H1 (cell line): ENCODE measurements around the gene CIITA. TPM values are rescaled to one million over a fixed set of nuclear protein-coding genes. Genes with fewer than 3 reads are reported as not detected.

Experiments
- CTCF ChIA-PET: fragments of 300-600 bp; sonication (Branson Sonifier 250); formaldehyde crosslinking; loops from one replicate; lab custom pipeline; 2021; ENCODE audit not compliant: partially characterized antibody; lab: Charles Lee
- POLR2A ChIA-PET: fragments of 300-600 bp; sonication (Branson Sonifier 250); formaldehyde crosslinking; loops from one replicate; lab custom pipeline; 2021; ENCODE audit warnings: inconsistent platforms; ENCODE audit not compliant: partially characterized antibody; lab: Charles Lee
- DNase-seq, 2 experiments: peaks; one replicate each; pipeline versions ENCODE4 v3.0.0 to v3.0.0-alpha.2; 2010 to 2022; ENCODE audit warnings: low spot score in 2 of 2, low read depth in 1 of 2, mixed read lengths in 1 of 2
- FAIRE-seq: peaks from 2 replicates; lab custom pipeline; 2011; peaks lifted over from hg19 to GRCh38; lab: Jason Lieb, UNC
- H2AFZ ChIP-seq: 2 replicates; pipeline ENCODE4 v1.8.1; 2012; ENCODE audit warnings: low read length, inconsistent platforms
- H2AK5ac ChIP-seq: 2 replicates; pipeline ENCODE4 v1.6.1; 2013; ENCODE audit warnings: low read depth, low read length
- H2BK120ac ChIP-seq: replicated peaks from 2 replicates; pipeline ENCODE3; 2013; ENCODE audit warnings: low read depth, low read length, inconsistent platforms
- H2BK12ac ChIP-seq: 2 replicates; pipeline ENCODE4 v1.6.1; 2013; ENCODE audit warnings: low read depth, low read length
- H2BK15ac ChIP-seq: 2 replicates; pipeline ENCODE4 v1.6.1; 2013; ENCODE audit warnings: low read length
- H2BK20ac ChIP-seq: 2 replicates; pipeline ENCODE4 v1.6.1; 2013; ENCODE audit warnings: low read length
- H2BK5ac ChIP-seq: 2 replicates; pipeline ENCODE4 v1.6.1; 2013; ENCODE audit warnings: low read depth, low read length
- H3K14ac ChIP-seq: 2 replicates; pipeline ENCODE4 v1.6.1; 2013; ENCODE audit warnings: inconsistent platforms; ENCODE audit not compliant: insufficient read length
- H3K18ac ChIP-seq: 2 replicates; pipeline ENCODE4 v1.6.1; 2013; ENCODE audit warnings: low read length; ENCODE audit errors: extremely low read depth
- H3K23ac ChIP-seq: 2 replicates; pipeline ENCODE4 v1.6.1; 2013; ENCODE audit warnings: inconsistent platforms; ENCODE audit not compliant: insufficient read length
- H3K23me2 ChIP-seq: 2 replicates; pipeline ENCODE4 v1.6.1; 2013; ENCODE audit warnings: low read depth, low read length
- H3K27ac ChIP-seq: 2 replicates; pipeline ENCODE4 v1.6.1; 2011; ENCODE audit warnings: low read depth, low read length, inconsistent platforms
- H3K27me3 ChIP-seq, 4 experiments: replicated peaks in 1 of 4; 1 replicate in 1 of 4; 2 replicates in 3 of 4; pipeline versions ENCODE4 v1.6.1 to v1.8.1; 2011 to 2013; ENCODE audit warnings: low read length in 3 of 4, mild to moderate bottlenecking in 3 of 4, inconsistent platforms in 2 of 4, mixed read lengths in 2 of 4, moderate library complexity in 1 of 4; ENCODE audit not compliant: control insufficient read depth in 3 of 4, insufficient read depth in 3 of 4; ENCODE audit errors: extremely low read depth in 1 of 4
- H3K36me3 ChIP-seq, 4 experiments: 2 replicates each; pipeline versions ENCODE4 v1.6.1 to v1.8.1; 2011 to 2013; ENCODE audit warnings: mild to moderate bottlenecking in 4 of 4, low read length in 3 of 4, moderate library complexity in 2 of 4, control low read depth in 1 of 4, inconsistent platforms in 1 of 4; ENCODE audit not compliant: insufficient read depth in 4 of 4, control insufficient read depth in 2 of 4
- H3K4ac ChIP-seq: replicated peaks from 2 replicates; pipeline ENCODE3; 2013; ENCODE audit warnings: low read length, low read depth, mixed read lengths, inconsistent platforms; ENCODE audit not compliant: insufficient read length
- H3K4me1 ChIP-seq, 4 experiments: replicated peaks in 1 of 4; 1 replicate in 1 of 4; 2 replicates in 3 of 4; pipeline versions ENCODE4 v1.6.1 to v1.8.1; 2011 to 2013; ENCODE audit warnings: low read length in 3 of 4, inconsistent platforms in 2 of 4, mixed read lengths in 1 of 4; ENCODE audit not compliant: insufficient read depth in 4 of 4, control insufficient read depth in 3 of 4
- H3K4me2 ChIP-seq, 2 experiments: 2 replicates each; pipeline versions ENCODE4 v1.6.1 to v1.8.1; 2011 to 2013; ENCODE audit warnings: low read depth in 2 of 2, low read length in 2 of 2, control low read depth in 1 of 2, inconsistent platforms in 1 of 2, mild to moderate bottlenecking in 1 of 2; ENCODE audit not compliant: insufficient read depth in 1 of 2
- H3K4me3 ChIP-seq, 4 experiments: fragments of 200-600, 300-600 bp in 1 of 4; sonication (generic), shearing (Covaris generic), sonication (Bioruptor Twin) in 1 of 4; 2 replicates each; pipeline versions ENCODE4 v1.5.1 to v1.8.1; 2011 to 2016; ENCODE audit warnings: low read length in 4 of 4, low read depth in 3 of 4, control low read depth in 2 of 4, inconsistent platforms in 2 of 4, mild to moderate bottlenecking in 2 of 4, mixed read lengths in 1 of 4, moderate library complexity in 1 of 4; ENCODE audit not compliant: insufficient read depth in 2 of 4; ENCODE audit errors: extremely low read depth in 1 of 4
- H3K56ac ChIP-seq: replicated peaks from 2 replicates; pipeline ENCODE3; 2013; ENCODE audit warnings: low read depth, mild to moderate bottlenecking, mixed read lengths, low read length, inconsistent platforms; ENCODE audit not compliant: insufficient read length
- H3K79me1 ChIP-seq: 2 replicates; pipeline ENCODE4 v1.6.1; 2013; ENCODE audit warnings: low read depth, low read length, control low read depth
- H3K79me2 ChIP-seq, 2 experiments: 2 replicates each; pipeline versions ENCODE4 v1.6.1 to v1.8.1; 2012 to 2013; ENCODE audit warnings: low read length in 2 of 2, mild to moderate bottlenecking in 2 of 2, inconsistent platforms in 1 of 2; ENCODE audit not compliant: insufficient read depth in 2 of 2, control insufficient read depth in 1 of 2
- H3K9ac ChIP-seq, 4 experiments: replicated peaks in 1 of 4; 1 replicate in 1 of 4; 2 replicates in 3 of 4; pipeline versions ENCODE4 v1.6.1 to v1.8.1; 2011 to 2013; ENCODE audit warnings: low read depth in 3 of 4, low read length in 3 of 4, control low read depth in 2 of 4, mild to moderate bottlenecking in 2 of 4, moderate library complexity in 2 of 4, inconsistent platforms in 1 of 4; ENCODE audit errors: extremely low read depth in 1 of 4
- H3K9me3 ChIP-seq, 2 experiments: 2 replicates each; pipeline versions ENCODE4 v1.6.1 to v1.8.1; 2012 to 2013; ENCODE audit warnings: mild to moderate bottlenecking in 2 of 2, moderate library complexity in 2 of 2, control low read depth in 1 of 2, inconsistent platforms in 1 of 2, low read depth in 1 of 2, low read length in 1 of 2, mixed read lengths in 1 of 2; ENCODE audit not compliant: insufficient read depth in 2 of 2
- H4K20me1 ChIP-seq, 2 experiments: replicated peaks in 1 of 2; 2 replicates each; pipeline versions ENCODE3 to v1.8.1; 2011 to 2013; ENCODE audit warnings: inconsistent platforms in 2 of 2, low read length in 2 of 2, mild to moderate bottlenecking in 1 of 2; ENCODE audit not compliant: insufficient read depth in 2 of 2, control insufficient read depth in 1 of 2
- H4K5ac ChIP-seq: 2 replicates; pipeline ENCODE4 v1.6.1; 2013; ENCODE audit warnings: low read length, low read depth, mixed read lengths, inconsistent platforms; ENCODE audit not compliant: insufficient read length
- H4K8ac ChIP-seq: 2 replicates; pipeline ENCODE4 v1.8.0; 2013; ENCODE audit warnings: mild to moderate bottlenecking, moderate library complexity, low read length, inconsistent platforms; ENCODE audit not compliant: insufficient read depth; ENCODE audit errors: extremely low read depth
- H4K91ac ChIP-seq: replicated peaks from 2 replicates; pipeline ENCODE3; 2013; ENCODE audit warnings: low read length, mixed read lengths, inconsistent platforms; ENCODE audit not compliant: insufficient read length
- BACH1 ChIP-seq: IDR thresholded peaks from 2 replicates; pipeline ENCODE4 v1.6.1; 2012; ENCODE audit warnings: low read length, improper control_type of control experiment
- BCL11A ChIP-seq, 2 experiments: IDR thresholded peaks; one replicate each; pipeline ENCODE4 v1.6.1; 2011; ENCODE audit warnings: low read depth in 2 of 2, low read length in 2 of 2, mild to moderate bottlenecking in 2 of 2
- CEBPB ChIP-seq: IDR thresholded peaks from 2 replicates; pipeline ENCODE4 v1.6.1; 2012; ENCODE audit warnings: low read depth, low read length
- FOSL1 ChIP-seq: IDR thresholded peaks from 2 replicates; pipeline ENCODE4 v1.6.1; 2011; ENCODE audit warnings: mild to moderate bottlenecking, low read depth, low read length, moderate library complexity; ENCODE audit not compliant: insufficient read depth
- GTF2F1 ChIP-seq: IDR thresholded peaks from 2 replicates; pipeline ENCODE4 v1.6.1; 2012; ENCODE audit warnings: low read depth, low read length, improper control_type of control experiment, borderline replicate concordance
- JUND ChIP-seq: IDR thresholded peaks from 2 replicates; pipeline ENCODE4 v1.6.1; 2011; ENCODE audit warnings: mild to moderate bottlenecking, improper control_type of control experiment, low read length
- PHF8 ChIP-seq: fragments of 200-600 bp; sonication (generic); conservative IDR thresholded peaks from 2 replicates; pipeline ENCODE4 v1.7.1; 2012; ENCODE audit warnings: low read depth, mild to moderate bottlenecking, inconsistent platforms, low read length, moderate library complexity
- RAD21 ChIP-seq, 2 experiments: IDR thresholded peaks in 1 of 2; conservative IDR thresholded peaks in 1 of 2; 2 replicates each; pipeline ENCODE4 v1.6.1; 2011; ENCODE audit warnings: low read depth in 2 of 2, low read length in 2 of 2, improper control_type of control experiment in 1 of 2, inconsistent platforms in 1 of 2, mild to moderate bottlenecking in 1 of 2, moderate library complexity in 1 of 2
- RBBP5 ChIP-seq: IDR thresholded peaks from 2 replicates; pipeline ENCODE4 v1.7.1; 2012; ENCODE audit warnings: low read depth, mild to moderate bottlenecking, inconsistent platforms, low read length, moderate library complexity, borderline replicate concordance
- SRF ChIP-seq: IDR thresholded peaks from 2 replicates; pipeline ENCODE4 v1.6.1; 2011; ENCODE audit warnings: mild to moderate bottlenecking, low read depth, low read length, moderate library complexity
- ZNF274 ChIP-seq: IDR thresholded peaks from 2 replicates; pipeline ENCODE4 v1.7.0; 2012; ENCODE audit warnings: low read length, borderline replicate concordance; ENCODE audit errors: extremely low read depth
- WGBS, 2 experiments: shearing (Covaris generic) in 1 of 2; methylation state at CpG; one replicate each; pipeline versions ENCODE4 v1.1.6 to v1.1.7; 2013 to 2015; ENCODE audit warnings: low lambda C conversion rate in 2 of 2, mixed read lengths in 2 of 2, inconsistent platforms in 1 of 2, low coverage in 1 of 2, missing lambda C conversion rate in 1 of 2; ENCODE audit not compliant: insufficient replicate concordance in 2 of 2, insufficient coverage in 1 of 2, insufficient read length in 1 of 2; ENCODE audit errors: extremely low coverage in 1 of 2, missing lambda C conversion rate in 1 of 2; 5-methylcytosine and 5-hydroxymethylcytosine counted together
- polyA plus RNA-seq, 7 experiments: library from polyadenylated mRNA; depleted of rRNA in 3 of 7; stranded (reverse) in 5 of 7; unstranded in 2 of 7; fragments of >200 nt in 5 of 7; fragments of 200-250 nt in 2 of 7; gene quantifications; 1 replicate in 5 of 7; 2 replicates in 1 of 7; 4 replicates in 1 of 7; pipeline versions ENCODE4 v1.2.1 to v1.2.3, GENCODE V29; 2011 to 2013; ENCODE audit warnings: missing spikeins in 2 of 7, mixed read lengths in 2 of 7
- total RNA-seq: library from RNA; stranded (reverse); fragmentation: NEBNext Ultra II Directional; extraction: Animal tissue kit (Norgen Biotek cat#: 25700); gene quantifications from 2 replicates; pipeline ENCODE4 v1.2.1, GENCODE V29; 2021
- TF ChIP-seq, protein P1 (sequence below): IDR thresholded peaks from 2 replicates; pipeline ENCODE4 v1.6.1; 2012; ENCODE audit warnings: low read length, inconsistent platforms

Gene CIITA
- total and polyA plus RNA-seq, 2 of the 8 experiments (the other 6 are each of a cell fraction or from before 2014, with no cell fraction given) = 0.07 to 0.17 TPM

DNA sequence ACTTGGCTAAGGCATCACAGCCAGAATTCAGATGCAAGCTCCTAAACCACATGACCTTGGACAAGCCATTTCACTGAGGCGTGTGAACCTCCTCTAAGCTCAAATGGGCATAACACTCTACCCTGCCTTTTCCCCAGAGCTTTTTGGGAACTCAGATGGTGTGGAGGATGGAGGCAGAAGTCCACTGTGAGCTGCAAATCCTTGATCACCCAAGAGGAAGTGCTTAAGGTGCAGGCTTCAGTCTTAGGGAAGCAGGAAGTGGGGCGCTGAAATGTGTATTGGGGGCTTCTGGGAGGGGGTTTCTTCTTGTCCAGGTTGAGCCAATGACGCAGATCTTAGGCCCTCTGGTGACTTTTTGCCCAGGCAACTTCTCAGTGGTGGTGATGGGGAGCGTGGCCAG lies 12.9 kb downstream of the CIITA start:
- no peaks in the 10 kb centered on the region for H3K4me1 ChIP-seq
- ChIA-PET CTCF (interaction anchor here (0.6 to 3.5 kb wide), 6 partner anchors 8 to 518 kb away, joined by 3 to 13 read pairs (median 3); partner anchors contain the start of gene CIITA), POLR2A (no interaction called here)
- H3K4ac ChIP-seq = no peak overlapping the region
- H4K5ac ChIP-seq = no peak overlapping the region
- no peak overlapping the region for H4K8ac ChIP-seq
- H3K79me2 ChIP-seq = no peaks in the 10 kb centered on the region
- H3K23ac ChIP-seq = no peak overlapping the region
- H3K27ac ChIP-seq = no peak overlapping the region
- FAIRE-seq (no peak), DNase-seq (no peak)
- WGBS, 2 experiments = 94% methylated on average over 3 of the region's 4 CpGs; no CpG with 5 or more reads in 1 of the 2 experiments
- H3K79me1 ChIP-seq = no peaks in the 10 kb centered on the region
- no peaks in the 10 kb centered on the region for H4K20me1 ChIP-seq
- no peak overlapping the region for H4K91ac ChIP-seq
- no peak overlapping the region for H2AK5ac ChIP-seq
- H3K56ac ChIP-seq = no peak overlapping the region
- no peak overlapping the region for H3K4me2 ChIP-seq
- no peaks in the 10 kb centered on the region for H3K23me2 ChIP-seq
- no peak overlapping the region for H3K4me3 ChIP-seq
- no peak overlapping the region for H2BK120ac ChIP-seq
- H2AFZ ChIP-seq = no peak overlapping the region
- no peak overlapping the region for H2BK15ac ChIP-seq
- no peak overlapping the region for H2BK5ac ChIP-seq
- H2BK20ac ChIP-seq = no peak overlapping the region
- H2BK12ac ChIP-seq = no peak overlapping the region
- H3K36me3 ChIP-seq = no peaks in the 10 kb centered on the region
- no peak overlapping the region for H3K18ac ChIP-seq
- H3K14ac ChIP-seq = no peak overlapping the region
- no peaks in the 10 kb centered on the region; a peak in 1 of 7 replicates for H3K27me3 ChIP-seq
- no peaks in the 10 kb centered on the region for H3K9me3 ChIP-seq
- H3K9ac ChIP-seq = no peak overlapping the region
- TF ChIP-seq RAD21 (IDR thresholded peaks at IDR 0.05 in 1 of 2, conservative IDR thresholded peaks at IDR 0.05 in 1 of 2; ENCODE audit: low read depth in 2 of 2, low read length in 2 of 2) (no peak), ZNF274 (no peak), JUND (no peak), FOSL1 (no peak), BCL11A (IDR thresholded peaks at IDR 0.05; ENCODE audit: low read depth in 2 of 2, low read length in 2 of 2) (no peak), CEBPB (no peak), BACH1 (no peak), SRF (no peak), PHF8 (no peak), RBBP5 (no peak), GTF2F1 (no peak)
- TF ChIP-seq, protein P1, sequence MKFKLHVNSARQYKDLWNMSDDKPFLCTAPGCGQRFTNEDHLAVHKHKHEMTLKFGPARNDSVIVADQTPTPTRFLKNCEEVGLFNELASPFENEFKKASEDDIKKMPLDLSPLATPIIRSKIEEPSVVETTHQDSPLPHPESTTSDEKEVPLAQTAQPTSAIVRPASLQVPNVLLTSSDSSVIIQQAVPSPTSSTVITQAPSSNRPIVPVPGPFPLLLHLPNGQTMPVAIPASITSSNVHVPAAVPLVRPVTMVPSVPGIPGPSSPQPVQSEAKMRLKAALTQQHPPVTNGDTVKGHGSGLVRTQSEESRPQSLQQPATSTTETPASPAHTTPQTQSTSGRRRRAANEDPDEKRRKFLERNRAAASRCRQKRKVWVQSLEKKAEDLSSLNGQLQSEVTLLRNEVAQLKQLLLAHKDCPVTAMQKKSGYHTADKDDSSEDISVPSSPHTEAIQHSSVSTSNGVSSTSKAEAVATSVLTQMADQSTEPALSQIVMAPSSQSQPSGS = no peak
